ENCODE measurements around the gene PCYT1A. TPM values are rescaled to one million over a fixed set of nuclear protein-coding genes. Genes with fewer than 3 reads are reported as not detected.

The PCYT1A gene
- total and polyA plus RNA-seq, 2 donors (not counting 3 experiments of a cell fraction or from before 2014, with no cell fraction given), result 50.3 to 65.5 TPM

DNA sequence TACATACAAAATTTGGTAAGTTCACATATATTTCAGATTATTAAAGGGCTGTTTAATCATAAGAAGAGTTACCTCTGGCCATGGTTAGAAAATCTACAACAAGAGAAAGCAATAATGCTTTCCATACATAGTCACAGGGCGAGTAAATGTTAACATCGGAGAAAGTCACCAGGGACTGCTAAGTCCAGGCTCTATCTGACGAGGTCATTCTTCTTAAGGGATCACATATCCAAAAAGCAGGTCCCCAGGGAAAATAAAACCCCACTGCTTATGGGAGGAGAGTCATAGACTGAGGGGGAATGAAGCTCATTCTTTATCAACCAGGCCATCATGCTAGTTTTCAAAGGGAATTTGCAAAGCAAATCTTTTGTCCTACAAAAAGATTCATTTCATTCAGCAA, 3.1 kb downstream of the PCYT1A start:
- FAIRE-seq (no peak), DNase-seq (ENCODE audit: low read depth, low spot score) (no peak)
- Histone ChIP-seq H3K9ac (replicated peaks; ENCODE audit: extremely low read depth, insufficient read depth, low read length) (no peak overlapping the region), H2AFZ (ENCODE audit: low read depth, low read length) (no peak overlapping the region), H3K4me3 (replicated peaks in 1 of 3; ENCODE audit: insufficient read depth in 1 of 3, low read depth in 1 of 3, low read length in 3 of 3) (no peak overlapping the region), H3K4me1 (ENCODE audit: control insufficient read depth, extremely low read depth, insufficient read depth, low read length) (peaks cover 11% of the 10 kb centered on the region), H3K27me3 (ENCODE audit: control insufficient read depth in 2 of 2, insufficient read depth in 2 of 2, low read length in 2 of 2) (no peaks in the 10 kb centered on the region), H3K27ac (ENCODE audit: insufficient read depth, low read depth, low read length) (no peak overlapping the region), H3K4me2 (ENCODE audit: insufficient read depth, low read length) (no peak overlapping the region), H3K79me2 (ENCODE audit: control insufficient read depth, insufficient read depth, low read length) (peaks cover 65% of the 10 kb centered on the region), H4K20me1 (replicated peaks; ENCODE audit: control insufficient read depth, extremely low read depth, insufficient read depth, low read length) (no peaks in the 10 kb centered on the region), H3K36me3 (ENCODE audit: control insufficient read depth in 2 of 2, extremely low read depth in 1 of 2, insufficient read depth in 2 of 2, low read length in 2 of 2) (no peaks in the 10 kb centered on the region), H3K9me3 (replicated peaks; ENCODE audit: control insufficient read depth, insufficient read depth, low read length) (no peaks in the 10 kb centered on the region), H3K9me1 (replicated peaks; ENCODE audit: control insufficient read depth, extremely low read depth, insufficient read depth, low read length) (no peaks in the 10 kb centered on the region)
- BruUV-seq (replicated peaks), result no TSS peak
- CTCF ChIA-PET, result no interaction called here
- intact Hi-C loops (cut with micrococcal nuclease), result no loop called here
- dilution Hi-C loops (cut with MboI; ENCODE audit: extremely low pct_ligation_motif_present, low sequenced_read_pairs), result no loop called here
- POLR2A ChIA-PET, result no interaction called here
- no peak for TF ChIP-seq MAX (IDR thresholded peaks at IDR 0.05; ENCODE audit: insufficient read depth, insufficient read length)

GRCh38 chr3:196281962-196282361, 5.6 kb downstream of the PCYT1A start:
- intact Hi-C loops (cut with micrococcal nuclease), result no loop called here
- TF ChIP-seq CTCF (IDR thresholded peaks at IDR 0.05; ENCODE audit: extremely low read depth in 1 of 2, insufficient read depth in 1 of 2, low read depth in 1 of 2, low read length in 2 of 2) (no peak), MYC (IDR thresholded peaks at IDR 0.05; ENCODE audit: low read depth, low read length) (no peak), JUN (IDR thresholded peaks at IDR 0.05; ENCODE audit: borderline replicate concordance, insufficient read depth, insufficient read length, low read depth) (no peak), POLR2AphosphoS5 (IDR thresholded peaks at IDR 0.05; ENCODE audit: insufficient read depth, low read depth, low read length) (no peak), MAX (IDR thresholded peaks at IDR 0.05; ENCODE audit: insufficient read depth, insufficient read length) (no peak), POLR2A (IDR thresholded peaks at IDR 0.05; ENCODE audit: low read depth, low read length) (no peak), GATA2 (IDR thresholded peaks at IDR 0.05; ENCODE audit: insufficient read depth, insufficient read length, low read depth, low read length) (no peak), EZH2 (IDR thresholded peaks at IDR 0.05; ENCODE audit: borderline replicate concordance, low read depth, low read length, severe bottlenecking) (no peak), FOS (IDR thresholded peaks at IDR 0.05; ENCODE audit: borderline replicate concordance, insufficient read depth, low read length) (no peak)
- Histone ChIP-seq H3K9me3 (replicated peaks; ENCODE audit: control insufficient read depth, insufficient read depth, low read length) (no peaks in the 10 kb centered on the region), H4K20me1 (replicated peaks; ENCODE audit: control insufficient read depth, extremely low read depth, insufficient read depth, low read length) (no peaks in the 10 kb centered on the region), H3K9me1 (replicated peaks; ENCODE audit: control insufficient read depth, extremely low read depth, insufficient read depth, low read length) (no peaks in the 10 kb centered on the region), H3K27ac (ENCODE audit: insufficient read depth, low read depth, low read length) (no peak overlapping the region), H2AFZ (ENCODE audit: low read depth, low read length) (no peak overlapping the region), H3K4me1 (ENCODE audit: control insufficient read depth, extremely low read depth, insufficient read depth, low read length) (peaks cover 13% of the 10 kb centered on the region), H3K36me3 (ENCODE audit: control insufficient read depth in 2 of 2, extremely low read depth in 1 of 2, insufficient read depth in 2 of 2, low read length in 2 of 2) (no peaks in the 10 kb centered on the region), H3K27me3 (ENCODE audit: control insufficient read depth in 2 of 2, insufficient read depth in 2 of 2, low read length in 2 of 2) (no peaks in the 10 kb centered on the region), H3K4me3 (replicated peaks in 1 of 3; ENCODE audit: insufficient read depth in 1 of 3, low read depth in 1 of 3, low read length in 3 of 3) (no peak overlapping the region), H3K4me2 (ENCODE audit: insufficient read depth, low read length) (no peak overlapping the region), H3K79me2 (ENCODE audit: control insufficient read depth, insufficient read depth, low read length) (peaks cover 79% of the 10 kb centered on the region), H3K9ac (replicated peaks; ENCODE audit: extremely low read depth, insufficient read depth, low read length) (no peak overlapping the region)
- ChIA-PET POLR2A (no interaction called here), CTCF (interaction anchor here (1.2 to 1.4 kb wide), 2 partner anchors 9 to 241 kb away, joined by 3 to 4 read pairs; no protein-coding TSS in a partner anchor)
- BruUV-seq (replicated peaks), result no TSS peak
- DNase-seq (ENCODE audit: low read depth, low spot score) (no peak), FAIRE-seq (no peak)
- dilution Hi-C loops (cut with MboI; ENCODE audit: extremely low pct_ligation_motif_present, low sequenced_read_pairs), result no loop called here
